Measurements from ENCODE around the gene APLF.

GRCh38 chr2:68603059-68603458 lies 135.7 kb downstream of the APLF start:
- TF ChIP-seq CTCF (conservative IDR thresholded peaks at IDR 0.05; ENCODE audit: low read depth, low read length), result no peak
- no peak for TF ChIP-seq EZH2 (IDR thresholded peaks at IDR 0.05; ENCODE audit: low read length, unreplicated experiment)
- no peak for TF ChIP-seq EZH2phosphoT487 (IDR thresholded peaks at IDR 0.05; ENCODE audit: borderline replicate concordance, low read length)
